Small intestine (tissue), 7 donors: ENCODE measurements around the gene TMEM39B. TPM values are rescaled to one million over a fixed set of nuclear protein-coding genes. Genes with fewer than 3 reads are reported as not detected.

ENCODE experiments used
- DNase-seq, 2 donors: peaks; one replicate each; pipeline versions ENCODE4 v3.0.0 to v3.0.0-alpha.2; 2013
- FAIRE-seq: peaks from 2 replicates; lab custom pipeline; 2012; peaks lifted over from hg19 to GRCh38; lab: Jason Lieb, UNC
- H3K27ac ChIP-seq, 3 donors: one replicate each; pipeline ENCODE4 v1.5.1; 2013; ENCODE audit warnings: low read length in 2 of 3, mild to moderate bottlenecking in 2 of 3, control low read depth in 1 of 3, inconsistent platforms in 1 of 3, low read depth in 1 of 3, moderate library complexity in 1 of 3
- H3K27me3 ChIP-seq, 3 donors: one replicate each; pipeline ENCODE4 v1.6.1; 2013; ENCODE audit warnings: low read length in 3 of 3, inconsistent platforms in 1 of 3; ENCODE audit not compliant: control insufficient read depth in 3 of 3, insufficient read depth in 3 of 3
- H3K36me3 ChIP-seq, 3 donors: one replicate each; pipeline ENCODE4 v1.6.1; 2013; ENCODE audit warnings: low read length in 3 of 3, inconsistent platforms in 1 of 3, low read depth in 1 of 3, mild to moderate bottlenecking in 1 of 3, moderate library complexity in 1 of 3; ENCODE audit not compliant: control insufficient read depth in 3 of 3, insufficient read depth in 2 of 3
- H3K4me1 ChIP-seq, 3 donors: one replicate each; pipeline ENCODE4 v1.6.1; 2013; ENCODE audit warnings: low read length in 2 of 3, inconsistent platforms in 1 of 3, low read depth in 1 of 3, mild to moderate bottlenecking in 1 of 3, moderate library complexity in 1 of 3; ENCODE audit not compliant: control insufficient read depth in 3 of 3, insufficient read depth in 2 of 3
- H3K4me3 ChIP-seq, 3 donors: one replicate each; pipeline ENCODE4 v1.5.1; 2013; ENCODE audit warnings: low read length in 3 of 3, control low read depth in 1 of 3, inconsistent platforms in 1 of 3, low read depth in 1 of 3, mild to moderate bottlenecking in 1 of 3, moderate library complexity in 1 of 3
- H3K9me3 ChIP-seq, 2 donors: one replicate each; pipeline ENCODE4 v1.6.1; 2013; ENCODE audit warnings: low read depth in 1 of 2, low read length in 1 of 2; ENCODE audit not compliant: control insufficient read depth in 2 of 2, insufficient read depth in 1 of 2
- WGBS, 3 donors: extraction: QIAGEN DNeasy Blood & Tissue Kit; methylation state at CpG; one replicate each; pipeline ENCODE4 v1.1.7; 2013; 5-methylcytosine and 5-hydroxymethylcytosine counted together
- polyA plus RNA-seq, 4 donors: library from polyadenylated mRNA; stranded (reverse) in 3 of 4; unstranded in 1 of 4; fragments of 200-250 nt in 3 of 4; fragments of 120-200 nt in 1 of 4; gene quantifications; one replicate each; pipeline versions ENCODE4 v1.2.1 to v1.2.3, GENCODE V29; 2013
- donor health status: healthy with polysubstance abuse.
- donor health status: control.
- donor health status: control.
- donor health status: Bipolar disorder and iron deficiency.
- donor health status: healthy.

TMEM39B gene
- polyA plus RNA-seq, 4 donors: 4.2 to 15.6 (median 8.0) TPM

GRCh38 chr1:32099426-32099825 is 26.7 kb downstream of the TMEM39B start:
- no peak for FAIRE-seq
- Histone ChIP-seq H3K4me1 (peaks cover 0 to 5% (median 0%) of the 10 kb centered on the region in 3 donors), H3K27me3 (no peaks in the 10 kb centered on the region), H3K4me3 (no peak overlapping the region), H3K27ac (no peak overlapping the region), H3K9me3 (no peaks in the 10 kb centered on the region), H3K36me3 (peaks cover 3 to 62% (median 6%) of the 10 kb centered on the region in 3 donors)
- WGBS, 3 donors: 88 to 95% (median 90%) methylated on average over 4 of the region's 4 CpGs
- no peak for DNase-seq

GRCh38 chr1:32100359-32100758 is 27.6 kb downstream of the TMEM39B start:
- H3K36me3 ChIP-seq: peaks cover 3 to 55% (median 3%) of the 10 kb centered on the region in 3 donors
- H3K9me3 ChIP-seq: no peaks in the 10 kb centered on the region
- H3K27me3 ChIP-seq: no peaks in the 10 kb centered on the region
- no peak overlapping the region for H3K27ac ChIP-seq
- peaks cover 0 to 5% (median 0%) of the 10 kb centered on the region in 3 donors for H3K4me1 ChIP-seq
- WGBS, 3 donors: 88 to 96% (median 96%) methylated on average over 10 of the region's 10 CpGs
- no peak for FAIRE-seq
- no peak for DNase-seq
- H3K4me3 ChIP-seq: no peak overlapping the region

GRCh38 chr1:32100807-32101708 is 28.3 kb downstream of the TMEM39B start:
- peaks cover under 1 to 48% (median 3%) of the 10 kb centered on the region in 3 donors for H3K36me3 ChIP-seq
- no peak for FAIRE-seq
- H3K27ac ChIP-seq: no peak overlapping the region
- no peaks in the 10 kb centered on the region for H3K9me3 ChIP-seq
- no peaks in the 10 kb centered on the region for H3K27me3 ChIP-seq
- DNase-seq: peak; percentile 40 to 47
- H3K4me1 ChIP-seq: peaks cover 0 to 5% (median 0%) of the 10 kb centered on the region in 3 donors
- H3K4me3 ChIP-seq: no peak overlapping the region
- 79 to 87% (median 80%) methylated on average over 9 of the region's 9 CpGs for WGBS, 3 donors

GRCh38 chr1:32104127-32104526 is 31.4 kb downstream of the TMEM39B start:
- DNase-seq: no peak
- peaks cover 0 to 5% (median 0%) of the 10 kb centered on the region in 3 donors for H3K4me1 ChIP-seq
- FAIRE-seq: no peak
- 80 to 82% (median 82%) methylated on average over 4 of the region's 4 CpGs for whole genome bisulfite sequencing, 3 donors
- H3K4me3 ChIP-seq: no peak overlapping the region
- H3K36me3 ChIP-seq: peaks cover 0 to 24% (median 3%) of the 10 kb centered on the region in 3 donors
- no peaks in the 10 kb centered on the region for H3K9me3 ChIP-seq
- no peaks in the 10 kb centered on the region for H3K27me3 ChIP-seq
- H3K27ac ChIP-seq: no peak overlapping the region

GRCh38 chr1:32105338-32105737 is 32.6 kb downstream of the TMEM39B start:
- FAIRE-seq (no peak), DNase-seq (no peak)
- H3K27me3 ChIP-seq: no peaks in the 10 kb centered on the region
- no peak overlapping the region for H3K4me3 ChIP-seq
- no peaks in the 10 kb centered on the region for H3K9me3 ChIP-seq
- peaks cover 0 to 17% (median 0%) of the 10 kb centered on the region in 3 donors for H3K36me3 ChIP-seq
- H3K4me1 ChIP-seq: peaks cover 0 to 5% (median 4%) of the 10 kb centered on the region in 3 donors
- 94 to 97% (median 94%) methylated on average over 1 of the region's 1 CpG for WGBS, 3 donors
- no peak overlapping the region for H3K27ac ChIP-seq

- Histone ChIP-seq H3K36me3 (peaks cover 0 to 15% (median 0%) of the 10 kb centered on the region in 3 donors), H3K4me3 (no peak overlapping the region), H3K4me1 (peaks cover under 1 to 11% (median 2%) of the 10 kb centered on the region in 3 donors), H3K27ac (no peak overlapping the region), H3K27me3 (no peaks in the 10 kb centered on the region), H3K9me3 (no peaks in the 10 kb centered on the region)
- WGBS, 3 donors: 89 to 93% (median 93%) methylated on average over 9 of the region's 9 CpGs
- no peak for DNase-seq
- no peak for FAIRE-seq
These were observed 34.0 kb downstream of the TMEM39B start for GRCh38 chr1:32106663-32107275.

- DNase-seq: peak; percentile 96 to 98
- Histone ChIP-seq H3K4me1 (peaks cover 0 to 12% (median 2%) of the 10 kb centered on the region in 3 donors), H3K9me3 (no peaks in the 10 kb centered on the region), H3K27ac (peak within 1 kb of the TSS; percentile 73 to 97 (median 92)), H3K36me3 (peaks cover 0 to 6% (median 0%) of the 10 kb centered on the region in 3 donors), H3K4me3 (peak within 1 kb of the TSS; percentile 75 to 100 (median 83)), H3K27me3 (no peaks in the 10 kb centered on the region)
- no peak for FAIRE-seq
- 0% methylated on average over 44 to 45 of the region's 45 CpGs for WGBS, 3 donors
These were observed 35.3 kb downstream of the TMEM39B start, which contains the start of gene KPNA6 for GRCh38 chr1:32107742-32108661. TSS of gene KPNA6 (plus strand) at chr1:32108056. CDS start at chr1:32108131, 75 bp downstream.
